ENCODE results near the gene ADAMTS9. TPM values are rescaled to one million over a fixed set of nuclear protein-coding genes. Genes with fewer than 3 reads are reported as not detected.

Gene ADAMTS9
- total and polyA plus RNA-seq, 3 experiments from 2014 or later = not detected

DNA sequence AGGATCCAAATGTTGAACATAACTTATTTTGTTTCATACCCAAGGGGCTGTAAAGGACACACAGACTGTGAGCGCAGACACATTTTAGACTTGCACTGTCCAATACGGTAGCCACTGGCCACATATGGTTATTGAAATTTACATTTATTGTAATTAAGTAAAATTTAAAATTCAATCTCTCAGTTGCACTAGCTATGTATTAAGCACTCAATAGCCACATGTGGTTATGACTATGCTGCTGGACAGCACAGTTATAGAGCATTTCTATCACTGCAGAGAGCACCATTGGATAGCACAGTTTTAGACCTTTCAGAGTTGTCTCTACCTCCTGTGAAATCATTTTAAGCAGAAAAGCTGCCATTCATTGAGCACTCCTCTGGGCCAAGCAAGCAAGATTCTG lies 204.3 kb downstream of the ADAMTS9 start:
- Mint-ChIP-seq H3K9me3 (no peaks in the 10 kb centered on the region), H3K27me3 (peaks cover 12 to 14% of the 10 kb centered on the region in 2 donors), H3K4me3 (no peak overlapping the region), H3K4me1 (peaks cover 0 to 4% (median 0%) of the 10 kb centered on the region in 3 donors), H3K36me3 (no peaks in the 10 kb centered on the region), H3K27ac (no peak overlapping the region)
- ChIA-PET POLR2A (no interaction called here), CTCF (interaction anchor here (0.7 kb wide), 1 partner anchor 608 kb away, joined by 3 read pairs; no protein-coding TSS in a partner anchor)
- no peak for DNase-seq
- H3K27ac ChIP-seq (ENCODE audit: low read depth, low read length) = no peak overlapping the region
- no peak overlapping the region for H3K4me3 ChIP-seq (ENCODE audit: low read length)
- no peaks in the 10 kb centered on the region for H3K9me3 ChIP-seq (ENCODE audit: low read length)
- H3K36me3 ChIP-seq (ENCODE audit: insufficient read depth, low read length) = no peaks in the 10 kb centered on the region
- no peaks in the 10 kb centered on the region for H3K27me3 ChIP-seq (ENCODE audit: insufficient read depth, low read length, poor library complexity, severe bottlenecking)
- no peaks in the 10 kb centered on the region for H3K4me1 ChIP-seq (ENCODE audit: insufficient read depth, low read length)

- no peaks in the 10 kb centered on the region for H3K36me3 Mint-ChIP-seq
- POLR2A ChIA-PET = no interaction called here
- no peaks in the 10 kb centered on the region for H3K4me1 Mint-ChIP-seq
- Histone ChIP-seq H3K4me3 (ENCODE audit: low read length) (no peak overlapping the region), H3K27ac (ENCODE audit: low read depth, low read length) (no peak overlapping the region), H3K9me3 (ENCODE audit: low read length) (no peaks in the 10 kb centered on the region), H3K4me1 (ENCODE audit: insufficient read depth, low read length) (no peaks in the 10 kb centered on the region), H3K36me3 (ENCODE audit: insufficient read depth, low read length) (no peaks in the 10 kb centered on the region), H3K27me3 (ENCODE audit: insufficient read depth, low read length, poor library complexity, severe bottlenecking) (no peaks in the 10 kb centered on the region)
- H3K27ac Mint-ChIP-seq = no peak overlapping the region
- peaks cover 17 to 31% of the 10 kb centered on the region in 2 donors for H3K27me3 Mint-ChIP-seq
- DNase-seq = no peak
- H3K9me3 Mint-ChIP-seq = peaks cover 0 to 2% (median 0%) of the 10 kb centered on the region in 5 donors
- CTCF ChIA-PET = no interaction called here
- no peak overlapping the region for H3K4me3 Mint-ChIP-seq
Observed at GRCh38 chr3:64475037-64475436, 212.8 kb downstream of the ADAMTS9 start.

- Mint-ChIP-seq H3K4me1 (no peaks in the 10 kb centered on the region), H3K36me3 (no peaks in the 10 kb centered on the region), H3K27ac (no peak overlapping the region), H3K27me3 (peaks cover 14 to 34% of the 10 kb centered on the region in 2 donors), H3K4me3 (no peak overlapping the region), H3K9me3 (peaks cover 0 to 2% (median 0%) of the 10 kb centered on the region in 5 donors)
- no peaks in the 10 kb centered on the region for H3K9me3 ChIP-seq (ENCODE audit: low read length)
- H3K36me3 ChIP-seq (ENCODE audit: insufficient read depth, low read length) = no peaks in the 10 kb centered on the region
- ChIA-PET CTCF (no interaction called here), POLR2A (no interaction called here)
- no peak overlapping the region for H3K27ac ChIP-seq (ENCODE audit: low read depth, low read length)
- DNase-seq = no peak
- H3K27me3 ChIP-seq (ENCODE audit: insufficient read depth, low read length, poor library complexity, severe bottlenecking) = no peaks in the 10 kb centered on the region
- H3K4me3 ChIP-seq (ENCODE audit: low read length) = no peak overlapping the region
- no peaks in the 10 kb centered on the region for H3K4me1 ChIP-seq (ENCODE audit: insufficient read depth, low read length)
Observed at GRCh38 chr3:64473466-64473865, 214.3 kb downstream of the ADAMTS9 start.

- H3K9me3 ChIP-seq (ENCODE audit: low read length) = no peaks in the 10 kb centered on the region
- Mint-ChIP-seq H3K36me3 (no peaks in the 10 kb centered on the region), H3K4me1 (no peaks in the 10 kb centered on the region), H3K9me3 (peaks cover 0 to 3% (median 0%) of the 10 kb centered on the region in 5 donors), H3K4me3 (no peak overlapping the region), H3K27ac (no peak overlapping the region), H3K27me3 (peaks cover 7 to 28% of the 10 kb centered on the region in 2 donors)
- POLR2A ChIA-PET = no interaction called here
- H3K27me3 ChIP-seq (ENCODE audit: insufficient read depth, low read length, poor library complexity, severe bottlenecking) = no peaks in the 10 kb centered on the region
- H3K4me3 ChIP-seq (ENCODE audit: low read length) = no peak overlapping the region
- DNase-seq = no peak
- no peaks in the 10 kb centered on the region for H3K36me3 ChIP-seq (ENCODE audit: insufficient read depth, low read length)
- H3K27ac ChIP-seq (ENCODE audit: low read depth, low read length) = no peak overlapping the region
- H3K4me1 ChIP-seq (ENCODE audit: insufficient read depth, low read length) = no peaks in the 10 kb centered on the region
- CTCF ChIA-PET = no interaction called here
Observed at GRCh38 chr3:64470436-64470835, 217.4 kb downstream of the ADAMTS9 start.

DNA sequence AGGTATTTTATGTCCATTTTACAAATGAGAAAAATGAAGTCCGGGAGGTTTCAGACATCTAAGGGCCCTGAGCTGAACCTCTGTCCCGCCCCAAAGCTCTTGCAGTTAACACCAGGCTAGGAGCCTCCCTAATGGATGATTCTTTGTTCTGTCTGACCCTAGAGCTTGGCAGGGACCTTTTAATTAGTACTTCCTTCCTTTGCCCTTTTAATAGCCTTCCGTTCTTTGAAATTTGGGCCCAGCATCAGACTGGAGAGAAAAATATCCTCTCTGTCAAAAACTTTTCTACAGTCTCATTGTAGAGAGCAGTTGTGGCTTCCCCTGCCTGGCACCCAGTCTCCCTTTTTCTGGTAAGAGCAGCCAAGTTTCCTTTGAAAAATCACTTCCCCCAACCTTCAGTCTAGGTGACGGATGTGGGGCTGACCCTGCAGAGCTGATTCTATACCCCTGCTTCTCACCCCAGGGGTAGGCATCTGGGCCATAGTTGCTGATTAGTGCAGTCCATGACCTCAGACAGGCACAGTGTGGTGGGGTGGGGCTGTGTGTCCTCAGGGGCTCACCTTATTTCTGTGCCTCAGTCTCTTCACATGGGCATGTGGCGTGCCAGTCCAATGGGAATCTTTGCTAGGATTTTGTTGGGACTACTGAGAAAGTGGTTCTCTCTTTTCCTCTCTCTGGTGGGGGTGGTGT lies 220.4 kb downstream of the ADAMTS9 start:
- CTCF ChIA-PET = no interaction called here
- Mint-ChIP-seq H3K27me3 (peaks cover 4 to 12% of the 10 kb centered on the region in 2 donors), H3K36me3 (no peaks in the 10 kb centered on the region), H3K4me3 (no peak overlapping the region), H3K4me1 (peaks cover 0 to 2% (median 0%) of the 10 kb centered on the region in 3 donors), H3K27ac (no peak overlapping the region), H3K9me3 (peaks cover 0 to 1% (median 0%) of the 10 kb centered on the region in 5 donors)
- POLR2A ChIA-PET = no interaction called here
- no peak for DNase-seq
- no peaks in the 10 kb centered on the region for H3K27me3 ChIP-seq (ENCODE audit: insufficient read depth, low read length, poor library complexity, severe bottlenecking)
- H3K4me1 ChIP-seq (ENCODE audit: insufficient read depth, low read length) = no peaks in the 10 kb centered on the region
- H3K36me3 ChIP-seq (ENCODE audit: insufficient read depth, low read length) = no peaks in the 10 kb centered on the region
- H3K9me3 ChIP-seq (ENCODE audit: low read length) = no peaks in the 10 kb centered on the region
- no peak overlapping the region for H3K27ac ChIP-seq (ENCODE audit: low read depth, low read length)
- no peak overlapping the region for H3K4me3 ChIP-seq (ENCODE audit: low read length)
